HG03064 (cell line): ENCODE measurements around the gene ISYNA1.

Source experiments
- ATAC-seq: cut with Tn5 transposase; IDR thresholded peaks from one replicate; pipeline ENCODE4 v1.9.1; 2021; ENCODE audit warnings: low read depth; ENCODE audit not compliant: unreplicated experiment

The ISYNA1 gene

GRCh38 chr19:18445262-18445948, 7.5 kb upstream of the ISYNA1 start:
- ATAC-seq, result no peak

- ATAC-seq, result no peak
Measured at GRCh38 chr19:18444513-18444912, 6.6 kb upstream of the ISYNA1 start.

- no peak for ATAC-seq
Measured at GRCh38 chr19:18443831-18444230, 5.9 kb upstream of the ISYNA1 start.

- ATAC-seq, result no peak
Measured at GRCh38 chr19:18443406-18443805, 5.5 kb upstream of the ISYNA1 start.

- no peak for ATAC-seq
Measured at GRCh38 chr19:18442941-18443340, 5.0 kb upstream of the ISYNA1 start.

GRCh38 chr19:18441804-18442788, 4.2 kb upstream of the ISYNA1 start:
- no peak for ATAC-seq

GRCh38 chr19:18440936-18441803, 3.2 kb upstream of the ISYNA1 start:
- ATAC-seq, result no peak

GRCh38 chr19:18440415-18440877, 2.5 kb upstream of the ISYNA1 start:
- ATAC-seq, result no peak

GRCh38 chr19:18439910-18440237, 1.9 kb upstream of the ISYNA1 start:
- ATAC-seq, result no peak

- no peak for ATAC-seq
Measured at GRCh38 chr19:18439025-18439909, 1.3 kb upstream of the ISYNA1 start.

GRCh38 chr19:18438331-18439024, 545 bp upstream of the ISYNA1 start:
- no peak for ATAC-seq

- no peak for ATAC-seq
Measured at GRCh38 chr19:18436671-18437490, 1.1 kb downstream of the ISYNA1 start.

GRCh38 chr19:18435842-18436670, 1.9 kb downstream of the ISYNA1 start:
- no peak for ATAC-seq

- ATAC-seq, result no peak
Measured at GRCh38 chr19:18435178-18435841, 2.6 kb downstream of the ISYNA1 start.

GRCh38 chr19:18434411-18435175, 3.3 kb downstream of the ISYNA1 start:
- ATAC-seq, result no peak

GRCh38 chr19:18433735-18434398, 4.1 kb downstream of the ISYNA1 start:
- ATAC-seq, result no peak
